GM21367 (cell line): Measurements from ENCODE around the gene GRIK4.
A peak's percentile ranks its signal among the peaks of the same experiment; 100 is the strongest.

ENCODE experiments used
- ATAC-seq: cut with Tn5 transposase; IDR thresholded peaks from one replicate; pipeline ENCODE4 v1.9.1; 2021; ENCODE audit not compliant: unreplicated experiment

The GRIK4 gene

GRCh38 chr11:120869516-120870011, 358.0 kb downstream of the GRIK4 start:
- no peak for ATAC-seq

GRCh38 chr11:120871194-120871593, 359.6 kb downstream of the GRIK4 start:
- no peak for ATAC-seq

- ATAC-seq: no peak
These were observed 360.4 kb downstream of the GRIK4 start for GRCh38 chr11:120871924-120872323.

GRCh38 chr11:120873966-120874735, 362.6 kb downstream of the GRIK4 start:
- no peak for ATAC-seq

- ATAC-seq: no peak
These were observed 364.4 kb downstream of the GRIK4 start for GRCh38 chr11:120875986-120876385.

GRCh38 chr11:120877746-120878365, 366.3 kb downstream of the GRIK4 start:
- ATAC-seq: no peak

GRCh38 chr11:120878781-120879180, 367.2 kb downstream of the GRIK4 start:
- no peak for ATAC-seq

- no peak for ATAC-seq
These were observed 369.1 kb downstream of the GRIK4 start for GRCh38 chr11:120880498-120881175.

- ATAC-seq: no peak
These were observed 370.0 kb downstream of the GRIK4 start for GRCh38 chr11:120881596-120881995.

GRCh38 chr11:120882175-120882574, 370.6 kb downstream of the GRIK4 start:
- ATAC-seq: no peak

- no peak for ATAC-seq
These were observed 372.0 kb downstream of the GRIK4 start for GRCh38 chr11:120883404-120884080.

- no peak for ATAC-seq
These were observed 372.8 kb downstream of the GRIK4 start for GRCh38 chr11:120884154-120885020.

- no peak for ATAC-seq
These were observed 379.2 kb downstream of the GRIK4 start for GRCh38 chr11:120890609-120891320.

- peak; percentile 56 for ATAC-seq
These were observed 382.1 kb downstream of the GRIK4 start for GRCh38 chr11:120893440-120894201.

- ATAC-seq: no peak
These were observed 382.8 kb downstream of the GRIK4 start for GRCh38 chr11:120894202-120894985.

- ATAC-seq: no peak
These were observed 385.1 kb downstream of the GRIK4 start for GRCh38 chr11:120896687-120897086.

- ATAC-seq: no peak
These were observed 387.0 kb downstream of the GRIK4 start for GRCh38 chr11:120898568-120898967.

- no peak for ATAC-seq
These were observed 388.2 kb downstream of the GRIK4 start for GRCh38 chr11:120899720-120900119.
